GM21390 (cell line): ENCODE results near the gene TFAP2E.
A peak's percentile ranks its signal among the peaks of the same experiment; 100 is the strongest.
"Not testable (repeated sequence)": the region's sequence is repeated elsewhere in the genome, so short reads cannot be mapped to it uniquely, and the experiment has no call there.

Source experiments
- ATAC-seq: cut with Tn5 transposase; IDR thresholded peaks from one replicate; pipeline ENCODE4 v1.9.1; 2021; ENCODE audit not compliant: unreplicated experiment

TFAP2E gene

GRCh38 chr1:35571263-35571662 is 1.9 kb upstream of the TFAP2E start:
- no peak for ATAC-seq

- ATAC-seq = no peak
These were observed 818 bp upstream of the TFAP2E start for GRCh38 chr1:35572296-35572695.

DNA sequence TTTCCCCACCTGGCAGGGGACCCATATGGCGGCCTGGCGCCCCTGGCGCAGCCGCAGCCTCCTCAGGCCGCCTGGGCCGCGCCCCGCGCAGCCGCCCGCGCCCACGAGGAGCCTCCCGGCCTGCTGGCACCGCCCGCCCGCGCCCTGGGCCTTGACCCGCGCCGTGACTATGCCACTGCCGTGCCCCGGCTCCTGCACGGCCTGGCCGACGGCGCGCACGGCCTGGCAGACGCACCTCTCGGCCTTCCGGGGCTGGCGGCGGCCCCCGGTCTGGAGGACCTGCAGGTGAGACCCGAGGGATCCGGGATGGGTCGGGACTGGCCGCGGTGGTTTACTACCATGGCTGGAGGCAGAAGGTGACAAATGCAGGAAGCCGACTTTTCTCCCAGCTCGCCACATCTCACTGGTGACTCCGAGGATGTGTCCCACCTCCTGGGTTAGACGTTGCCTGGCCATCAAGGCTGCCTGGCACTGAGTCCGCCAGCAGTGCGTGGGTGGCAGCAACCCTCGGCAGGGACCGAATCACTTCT is 1.1 kb downstream of the TFAP2E start:
- ATAC-seq = no peak

DNA sequence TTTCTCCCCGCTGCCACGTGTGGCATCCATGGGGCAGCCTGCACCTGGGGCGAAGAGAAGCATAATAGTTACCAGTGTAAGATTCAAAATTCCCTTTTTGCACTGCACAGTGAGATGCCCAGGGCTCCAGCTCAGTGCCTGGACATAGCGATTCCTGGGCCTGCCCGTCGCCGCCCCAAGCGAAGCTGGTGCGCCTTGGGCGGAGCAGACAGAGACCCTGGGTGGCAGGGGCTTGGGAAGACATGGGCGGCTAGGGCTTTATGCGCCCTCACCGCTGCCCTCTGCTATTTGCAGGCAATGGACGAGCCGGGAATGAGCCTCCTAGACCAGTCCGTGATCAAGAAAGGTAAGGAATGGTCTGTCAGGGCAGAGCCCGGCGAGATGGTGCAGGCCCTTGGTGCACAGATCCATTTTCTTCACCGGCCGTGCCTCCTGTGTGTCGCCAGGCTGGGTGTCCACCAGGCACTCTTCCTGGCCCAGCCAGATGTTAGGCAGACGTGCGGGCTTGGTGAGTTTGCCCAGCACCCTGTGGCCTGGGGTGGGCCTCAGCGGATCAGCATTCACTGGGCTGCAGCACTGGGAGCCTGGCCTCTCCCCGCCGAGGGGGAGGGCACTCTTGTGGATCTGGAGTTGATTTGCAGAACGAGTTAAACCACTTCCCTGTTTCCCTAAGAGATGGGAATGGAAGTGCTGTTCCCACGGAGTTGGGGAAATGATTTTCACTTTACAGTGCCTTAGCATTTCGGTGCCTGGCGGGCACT is 1.7 kb downstream of the TFAP2E start:
- no peak for ATAC-seq

- ATAC-seq = no peak
These were observed 2.4 kb downstream of the TFAP2E start for GRCh38 chr1:35575416-35575958.

GRCh38 chr1:35576061-35576765 is 3.1 kb downstream of the TFAP2E start:
- ATAC-seq = no peak

DNA sequence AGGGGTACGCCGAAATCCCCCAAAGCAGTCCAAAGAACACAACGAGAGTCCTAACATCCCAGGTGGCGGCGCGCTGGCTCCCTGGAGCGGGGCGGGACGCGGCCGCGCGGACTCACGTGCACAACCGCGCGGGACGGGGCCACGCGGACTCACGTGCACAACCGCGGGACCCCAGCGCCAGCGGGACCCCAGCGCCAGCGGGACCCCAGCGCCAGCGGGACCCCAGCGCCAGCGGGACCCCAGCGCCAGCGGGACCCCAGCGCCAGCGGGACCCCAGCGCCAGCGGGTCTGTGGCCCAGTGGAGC is 3.6 kb downstream of the TFAP2E start:
- not testable (repeated sequence) for ATAC-seq

- peak; percentile 70 for ATAC-seq
These were observed 4.2 kb downstream of the TFAP2E start for GRCh38 chr1:35577071-35577998.

- ATAC-seq = no peak
These were observed 7.9 kb downstream of the TFAP2E start for GRCh38 chr1:35580949-35581388.

- not testable (repeated sequence) for ATAC-seq
These were observed 8.5 kb downstream of the TFAP2E start for GRCh38 chr1:35581621-35582020.

DNA sequence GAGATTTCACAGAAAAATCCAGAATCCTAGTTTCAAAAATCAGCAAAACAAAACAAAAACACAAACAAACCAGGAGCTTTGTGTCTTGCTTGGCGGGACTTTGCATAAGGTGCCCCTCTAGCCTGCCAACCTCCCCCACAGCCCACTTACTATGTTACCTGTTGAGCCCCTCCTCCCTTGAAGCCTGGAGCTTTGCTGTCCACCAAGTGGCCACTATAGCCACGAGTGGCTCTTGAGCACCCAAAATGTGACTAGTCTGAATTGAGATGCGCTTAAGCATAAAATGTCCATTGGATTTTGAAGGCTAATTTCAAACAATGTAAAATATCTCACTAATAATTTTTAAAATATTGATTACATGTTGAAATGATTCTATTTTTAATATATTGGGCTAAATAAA is 12.2 kb downstream of the TFAP2E start:
- no peak for ATAC-seq

DNA sequence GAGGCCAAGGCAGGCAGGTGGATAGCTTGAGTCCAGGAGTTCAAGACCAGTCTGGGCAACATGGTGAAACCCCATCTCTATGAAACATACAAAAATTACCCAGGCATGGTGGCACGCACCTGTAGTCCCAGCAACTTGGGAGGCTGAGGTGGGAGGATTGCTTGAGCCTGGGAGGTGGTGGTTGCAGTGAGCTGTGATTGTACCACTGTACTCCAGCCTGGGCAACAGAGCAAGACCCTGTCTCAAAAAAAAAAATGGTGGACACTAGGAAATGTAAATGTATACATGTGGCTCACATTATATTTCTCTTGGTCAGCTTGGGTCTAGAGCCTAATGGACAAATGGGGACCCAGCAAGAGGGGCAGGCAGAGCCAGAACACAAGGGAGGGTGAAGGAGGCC is 12.7 kb downstream of the TFAP2E start:
- ATAC-seq = not testable (repeated sequence)

- no peak for ATAC-seq
These were observed 13.7 kb downstream of the TFAP2E start for GRCh38 chr1:35586808-35587207.

DNA sequence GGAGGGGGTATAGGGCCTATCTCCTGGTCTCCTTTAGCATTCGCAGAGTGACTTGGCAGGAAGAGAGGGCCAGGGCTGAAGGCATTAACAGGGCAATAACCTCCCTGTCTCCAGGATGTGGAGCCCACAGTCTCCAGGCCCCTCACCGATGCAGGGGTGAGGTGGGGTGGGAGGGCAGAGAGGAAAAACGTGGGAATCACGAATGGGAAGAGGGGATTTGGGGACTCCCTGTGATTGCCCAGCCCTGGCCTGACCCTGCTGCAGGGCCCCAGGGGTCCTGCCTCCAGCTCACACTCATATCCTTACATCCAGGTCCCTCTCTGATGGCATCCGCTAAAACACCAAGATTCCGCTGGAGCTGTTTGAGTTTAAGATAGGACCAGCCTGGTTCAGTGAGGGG is 14.6 kb downstream of the TFAP2E start:
- no peak for ATAC-seq

GRCh38 chr1:35588197-35588910 is 15.2 kb downstream of the TFAP2E start:
- ATAC-seq = no peak

GRCh38 chr1:35589516-35590427 is 16.7 kb downstream of the TFAP2E start:
- no peak for ATAC-seq

GRCh38 chr1:35590476-35591040 is 17.4 kb downstream of the TFAP2E start:
- ATAC-seq = no peak

DNA sequence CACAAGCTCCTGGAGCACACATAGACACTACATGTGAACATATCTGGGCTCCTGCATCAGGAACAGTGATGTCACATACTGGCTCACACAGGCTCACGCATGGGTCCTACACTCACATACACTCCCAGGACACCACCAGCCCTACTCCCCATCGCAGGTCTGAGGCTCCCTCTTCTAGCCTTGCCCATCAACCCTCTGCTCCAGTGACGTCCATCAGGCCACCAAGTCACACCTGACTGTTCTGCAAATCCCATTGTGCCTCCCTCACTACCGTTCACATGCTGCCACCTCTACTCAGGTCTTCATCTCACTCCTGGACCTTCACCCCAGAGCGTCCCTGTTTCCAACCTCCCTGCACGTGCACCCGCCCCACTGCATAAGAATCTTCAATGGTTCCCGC is 18.1 kb downstream of the TFAP2E start:
- ATAC-seq = no peak
